HS-27A (cell line): Measurements from ENCODE around the gene SRL.
"Not testable (repeated sequence)": the region's sequence is repeated elsewhere in the genome, so short reads cannot be mapped to it uniquely, and the experiment has no call there.

ENCODE experiments used
- DNase-seq: peaks from one replicate; pipeline ENCODE4 v3.0.0-alpha.2; 2012; ENCODE audit warnings: low read depth, missing footprints

Gene SRL

DNA sequence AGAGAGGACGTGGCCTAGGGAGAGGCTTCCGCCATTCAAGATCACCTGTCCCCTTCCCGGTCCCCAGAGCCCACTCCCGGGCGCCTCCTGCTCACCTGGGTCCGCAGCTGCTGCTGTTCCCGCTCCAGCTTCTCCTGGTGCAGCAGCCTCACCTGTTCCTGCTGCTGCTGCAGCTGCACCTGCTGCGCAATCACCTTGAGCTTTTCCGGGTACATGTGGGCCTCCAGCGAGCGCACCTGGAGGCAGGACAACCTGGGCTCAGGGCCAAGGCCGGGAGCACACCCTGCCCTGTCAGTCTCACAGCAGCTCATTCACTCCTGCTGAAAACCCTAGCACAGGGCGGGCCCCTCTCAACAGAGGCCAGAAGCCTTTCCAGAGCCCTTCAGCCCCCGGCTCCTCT, 18.5 kb upstream of the SRL start:
- no peak for DNase-seq

DNA sequence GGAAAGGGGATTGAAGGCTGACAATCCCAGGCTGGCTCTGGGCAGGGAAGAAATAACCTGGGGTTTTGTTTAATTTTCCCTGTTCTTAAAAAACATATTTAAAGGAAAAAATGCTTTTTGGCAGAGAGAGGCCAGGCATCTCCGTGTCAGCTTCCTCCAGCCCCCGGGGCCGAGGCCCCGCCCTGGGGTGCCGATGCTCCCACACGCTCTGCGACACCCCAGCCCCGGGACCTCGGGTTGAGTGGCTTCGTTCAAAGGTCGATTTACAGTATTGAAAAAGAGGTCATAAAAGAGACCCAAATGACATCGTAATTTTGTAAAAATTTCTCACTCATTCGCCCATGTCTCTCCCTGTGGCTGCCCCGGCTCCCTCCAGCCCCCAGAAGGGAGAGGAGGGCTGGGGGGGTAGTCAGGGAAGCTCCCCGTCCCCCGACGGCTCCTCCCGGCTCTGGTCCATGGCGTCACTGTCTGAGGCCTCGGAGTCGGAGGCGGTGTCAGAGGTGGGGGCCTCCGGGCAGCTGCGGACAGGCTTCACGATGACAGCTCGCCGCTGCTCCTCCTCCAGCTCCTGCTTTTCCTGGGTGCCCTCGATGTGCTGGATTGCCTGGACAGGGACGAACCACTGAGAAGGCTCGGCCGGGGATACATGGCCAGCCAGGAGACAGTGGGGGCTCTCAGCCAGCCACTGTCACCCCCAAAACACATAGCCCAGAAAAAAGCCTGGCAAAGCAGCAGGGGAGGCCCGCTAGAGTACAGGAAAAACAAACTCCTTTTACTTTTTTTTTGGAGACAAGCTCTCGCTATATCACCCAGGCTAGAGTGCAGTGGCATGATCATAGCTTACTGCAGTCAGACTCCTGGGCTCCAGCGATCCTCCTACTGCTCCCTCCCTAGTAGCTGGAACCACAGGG, 16.0 kb upstream of the SRL start:
- no peak for DNase-seq

DNA sequence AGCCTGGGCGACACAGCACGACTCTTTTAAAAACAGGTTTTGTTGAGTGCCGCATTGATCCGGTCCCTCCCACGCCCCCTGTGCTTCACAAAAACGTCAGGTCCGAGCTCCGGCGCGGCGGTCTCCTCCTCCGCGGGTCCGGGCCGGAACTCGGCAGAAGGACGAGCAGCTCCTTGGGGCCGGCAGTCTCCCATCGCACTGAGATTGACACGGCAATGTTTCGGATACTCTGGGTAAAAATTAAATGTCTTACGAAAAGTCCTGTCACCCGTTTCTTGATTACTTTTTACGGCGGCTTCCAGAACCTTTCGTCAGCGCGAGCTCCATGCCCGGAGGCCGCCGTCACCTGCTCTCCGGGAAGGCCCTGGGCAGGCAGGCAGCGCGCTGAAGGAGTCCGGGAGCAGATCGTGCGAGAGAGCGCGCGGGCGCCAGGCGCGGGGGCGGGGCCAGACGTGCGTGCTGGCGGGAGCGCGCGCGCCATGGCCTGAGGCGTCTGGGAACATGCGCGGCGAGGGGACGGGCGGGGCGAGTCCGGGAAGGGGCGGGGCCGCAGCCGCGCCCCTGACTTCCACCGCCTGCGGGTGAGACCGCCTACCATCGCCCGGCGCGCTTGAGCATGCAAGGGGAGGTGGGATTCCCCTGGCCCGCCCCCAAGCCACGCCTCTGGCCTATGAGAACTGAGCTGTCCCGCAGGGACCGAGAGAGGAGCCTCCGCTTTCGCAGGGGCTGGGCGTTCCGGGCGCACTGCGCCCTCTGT, 11.7 kb upstream of the SRL start:
- DNase-seq = peak; percentile 88

DNA sequence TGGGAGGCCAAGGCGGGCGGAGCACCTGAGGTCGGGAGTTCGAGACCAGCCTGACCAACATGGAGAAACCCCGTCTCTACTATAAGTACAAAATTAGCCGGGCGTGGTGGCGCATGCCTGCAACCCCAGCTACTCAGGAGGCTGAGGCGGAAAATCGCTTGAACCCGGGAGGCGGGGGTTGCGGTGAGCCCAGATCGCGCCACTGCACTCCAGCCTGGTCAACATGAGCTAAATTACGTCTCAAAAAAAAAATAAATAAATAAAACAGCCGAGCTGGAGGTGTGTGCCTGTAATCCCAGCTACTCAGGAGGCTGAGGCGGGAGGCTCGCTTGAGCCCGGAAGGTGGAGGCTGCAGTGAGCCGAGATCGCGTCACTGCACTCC, 11.1 kb upstream of the SRL start:
- DNase-seq = not testable (repeated sequence)

DNA sequence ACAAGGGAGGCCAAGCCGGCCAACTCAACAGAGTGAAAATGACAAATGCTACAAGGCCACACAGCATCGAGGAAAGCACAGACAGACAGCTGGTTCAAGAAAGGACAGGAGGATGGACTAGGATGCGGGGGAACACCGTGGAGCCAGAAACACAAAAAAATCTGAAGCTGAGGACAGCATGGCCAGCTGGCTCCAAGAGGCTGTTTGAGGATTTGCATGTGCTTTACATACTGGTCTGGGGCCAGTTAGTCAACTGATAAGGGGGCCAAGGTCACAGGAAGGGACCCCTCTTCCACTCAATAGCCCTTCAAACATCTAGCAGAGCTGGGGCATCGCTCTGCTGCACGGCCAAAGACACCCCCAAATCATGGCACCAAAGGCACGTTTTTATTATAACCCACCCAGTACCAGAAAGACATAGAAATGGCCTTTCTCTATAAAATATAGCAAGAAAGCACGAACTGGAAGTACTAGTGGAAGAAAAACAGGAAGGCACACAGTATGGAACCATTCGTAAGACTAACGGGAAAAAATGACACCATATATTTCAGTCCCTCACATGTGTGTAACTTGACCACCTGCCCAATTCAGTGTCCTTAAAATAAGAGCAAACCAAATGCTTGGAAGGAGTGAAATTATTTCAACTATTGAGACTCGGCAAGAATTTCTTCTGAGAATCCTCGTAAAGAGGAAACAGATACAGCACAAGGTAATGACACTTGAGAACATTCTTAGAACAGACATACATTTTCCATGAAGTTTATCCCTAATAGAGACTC, 7.8 kb upstream of the SRL start:
- no peak for DNase-seq

DNA sequence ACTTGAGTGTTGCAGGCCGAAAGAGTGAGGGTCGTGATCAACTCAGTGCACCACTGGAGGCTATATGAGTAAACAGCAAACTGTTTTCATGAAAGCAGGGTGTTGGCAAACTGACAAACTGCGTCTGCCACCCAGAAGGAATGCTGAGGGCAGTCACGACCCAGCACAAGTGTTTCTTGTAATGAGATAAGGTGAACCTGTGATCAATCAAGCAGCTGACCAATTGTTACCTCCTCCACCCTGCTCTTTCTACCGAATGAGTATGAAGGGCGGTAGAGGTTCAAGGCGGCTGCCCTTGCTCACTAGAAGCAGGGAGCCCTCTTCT, 5.5 kb upstream of the SRL start:
- no peak for DNase-seq

DNA sequence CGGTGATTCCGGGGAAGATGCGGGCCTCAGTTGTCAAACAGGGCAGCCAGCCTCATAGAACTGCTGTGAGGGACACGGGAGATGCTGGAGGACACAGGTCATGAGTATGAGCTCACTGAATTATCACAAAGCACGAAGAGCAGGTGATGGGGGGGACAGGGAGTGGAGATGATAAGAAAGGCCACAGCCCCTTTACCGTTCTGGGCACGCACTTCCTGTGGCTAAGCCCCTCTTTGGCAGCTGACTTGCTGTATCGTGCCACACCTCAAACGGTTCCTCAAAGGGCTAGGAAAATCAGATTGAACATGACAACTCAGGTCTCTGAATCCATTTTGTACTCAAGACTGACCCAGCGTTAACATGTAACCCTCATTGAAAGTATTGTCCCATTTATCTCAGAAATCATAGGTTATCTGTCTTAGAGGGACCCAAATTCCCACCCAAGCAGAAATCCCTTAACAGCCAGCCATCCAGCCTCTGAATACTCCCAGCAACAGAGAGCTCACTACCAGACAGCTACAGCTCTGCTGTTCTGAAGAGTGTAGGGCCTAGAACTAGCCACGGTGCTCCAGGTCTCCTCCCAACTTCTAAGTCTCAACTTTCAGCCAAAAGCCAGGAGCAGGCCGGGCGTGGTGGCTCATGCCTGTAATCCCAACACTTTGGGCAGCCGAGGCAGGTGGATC, 5.0 kb upstream of the SRL start:
- no peak for DNase-seq

DNA sequence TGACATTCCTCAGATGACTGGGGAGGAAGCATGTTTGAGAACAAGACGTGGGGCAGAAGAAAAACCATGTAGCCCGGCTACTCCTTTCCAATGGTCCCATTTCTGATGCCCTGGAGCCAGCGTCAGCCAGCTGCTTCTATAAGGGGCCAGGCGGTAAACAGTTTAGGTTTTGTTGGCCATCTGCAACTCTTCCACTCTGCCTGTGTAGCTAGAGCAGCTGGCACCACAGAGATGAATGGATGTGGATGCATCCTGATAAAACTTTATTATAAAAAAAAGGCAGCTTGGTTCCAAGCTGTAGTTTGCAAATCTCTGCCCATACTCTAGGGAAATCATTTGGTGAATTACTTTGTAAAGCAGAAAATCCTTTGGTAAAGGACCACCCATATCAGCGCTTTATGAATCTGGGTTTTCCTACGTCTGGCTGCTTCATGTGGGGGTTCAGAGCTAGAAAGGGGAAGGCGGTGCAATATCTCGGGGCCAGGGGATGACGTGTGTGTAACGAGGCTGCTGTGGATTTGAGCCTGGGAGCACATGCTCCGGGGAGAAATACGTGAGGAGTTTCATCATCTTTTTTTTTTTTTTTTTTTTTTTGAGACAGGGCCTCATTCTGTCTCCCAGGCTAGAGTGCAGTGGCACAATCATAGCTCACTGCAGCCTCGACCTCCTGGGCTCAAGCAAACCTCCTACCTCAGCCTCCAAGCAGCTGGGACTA, 3.4 kb upstream of the SRL start:
- no peak for DNase-seq

DNA sequence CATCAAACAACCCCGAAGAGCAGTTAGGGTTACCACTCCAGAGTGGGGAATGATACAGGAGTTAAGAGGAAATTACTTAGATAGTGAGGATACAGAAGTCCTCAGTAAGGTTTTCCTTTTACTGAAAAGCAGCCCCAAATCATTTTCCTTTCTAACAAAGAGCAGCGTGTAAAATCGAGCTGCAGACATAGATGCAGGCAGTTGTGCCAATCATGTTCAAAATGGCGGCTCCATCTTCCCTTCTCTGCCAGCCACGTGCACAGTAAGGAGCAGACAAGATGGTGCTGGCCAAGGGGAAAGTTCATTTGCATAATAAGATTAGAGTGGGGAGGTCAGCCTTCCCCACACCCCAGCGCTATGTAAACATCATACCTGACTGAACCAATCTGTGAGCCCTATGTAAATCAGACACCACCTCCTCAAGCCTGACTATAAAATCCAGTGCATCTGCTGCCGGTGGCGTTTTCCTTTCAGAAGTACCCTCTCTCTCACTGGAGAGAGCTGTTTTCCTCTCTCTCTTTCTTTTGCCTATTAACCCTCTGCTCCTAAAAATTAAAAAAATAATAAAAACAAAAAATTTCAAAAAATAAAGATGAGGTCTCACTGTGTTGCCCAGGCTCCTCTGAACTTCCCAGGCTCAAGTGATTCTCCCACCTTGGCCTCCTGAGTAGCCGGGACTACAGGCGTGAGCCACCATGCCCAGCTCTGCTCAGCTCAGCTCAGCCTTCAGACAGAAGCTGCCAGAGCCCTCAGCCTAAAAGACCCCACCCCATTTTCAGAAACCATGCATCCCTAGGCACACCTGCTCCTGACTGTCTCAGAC, 2.6 kb upstream of the SRL start:
- DNase-seq = no peak

DNA sequence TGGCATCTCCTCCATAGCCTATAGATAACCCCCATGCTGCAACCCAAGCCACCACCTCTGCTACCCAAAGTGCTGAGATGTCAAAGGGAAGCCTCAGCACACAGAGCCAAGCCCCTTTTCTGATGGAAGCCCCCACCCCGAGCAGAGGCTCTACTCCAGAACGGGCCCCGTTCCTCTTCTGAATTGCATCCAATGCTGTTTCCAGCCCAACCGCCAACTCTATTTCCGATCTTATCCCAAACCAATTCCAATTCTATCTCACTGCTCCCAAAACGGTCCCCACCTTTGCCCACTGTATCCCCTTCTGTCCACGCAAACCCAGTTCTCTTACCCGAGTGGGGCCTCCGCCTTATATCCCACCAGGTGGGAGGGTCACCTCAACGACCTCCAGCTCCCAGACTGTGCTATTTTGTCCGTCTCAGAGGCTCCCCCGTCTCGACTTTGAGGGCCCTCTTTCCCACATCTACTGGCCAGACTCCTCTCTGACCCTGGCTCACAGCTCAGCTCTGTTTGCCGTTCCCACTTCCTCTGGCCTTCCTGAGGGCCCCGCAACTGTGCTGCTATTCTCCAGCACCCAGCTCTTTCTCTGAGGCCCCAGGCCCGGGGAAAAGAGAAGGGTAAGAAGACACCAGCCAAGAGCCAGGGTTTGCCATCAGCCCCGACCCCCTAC, 487 bp downstream of the SRL start:
- DNase-seq = no peak

DNA sequence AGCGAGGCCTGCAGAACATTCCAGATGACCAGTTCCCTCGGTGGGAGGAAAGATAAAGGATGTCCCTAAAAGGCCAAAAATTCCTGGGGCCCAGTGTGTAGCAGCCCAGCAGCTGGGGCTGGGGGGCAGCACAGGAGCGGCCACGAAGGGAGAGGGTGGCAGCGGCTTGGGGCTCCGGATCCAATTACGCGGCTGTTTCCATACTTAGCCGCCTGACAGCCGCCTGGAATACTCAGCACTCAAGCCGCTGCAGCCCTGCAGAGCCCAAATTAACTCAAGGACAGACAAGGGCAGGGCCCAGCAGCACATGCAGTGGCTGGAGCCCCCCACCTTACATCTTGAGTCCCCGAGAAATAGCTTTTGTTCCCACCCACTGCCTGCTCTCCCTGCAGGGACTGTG, 1.3 kb downstream of the SRL start:
- DNase-seq = no peak

DNA sequence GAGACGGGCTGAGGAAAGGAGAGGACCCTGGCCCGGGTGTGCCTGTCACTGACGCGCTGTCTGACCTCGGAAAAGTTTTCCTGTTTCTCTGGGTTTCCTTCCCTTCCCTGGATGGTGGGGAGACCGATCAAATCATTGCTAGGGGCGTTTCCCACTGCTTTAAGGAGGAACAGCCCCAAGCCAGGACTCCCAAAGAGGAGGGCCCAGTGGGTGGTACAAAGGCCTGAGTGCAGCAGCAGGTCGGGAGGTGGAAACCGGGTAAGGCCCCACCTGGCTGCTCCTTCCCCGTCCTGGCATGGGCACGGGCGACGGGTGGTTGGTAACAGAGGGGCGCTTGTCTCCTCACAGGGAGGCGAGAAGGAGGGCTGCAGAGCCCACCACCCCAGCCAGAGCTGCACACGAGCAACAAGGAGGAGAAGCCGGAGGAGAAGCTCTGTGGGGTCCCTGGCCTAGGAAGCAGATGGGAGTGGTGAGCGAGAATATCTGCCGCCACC, 2.2 kb downstream of the SRL start:
- no peak for DNase-seq

DNA sequence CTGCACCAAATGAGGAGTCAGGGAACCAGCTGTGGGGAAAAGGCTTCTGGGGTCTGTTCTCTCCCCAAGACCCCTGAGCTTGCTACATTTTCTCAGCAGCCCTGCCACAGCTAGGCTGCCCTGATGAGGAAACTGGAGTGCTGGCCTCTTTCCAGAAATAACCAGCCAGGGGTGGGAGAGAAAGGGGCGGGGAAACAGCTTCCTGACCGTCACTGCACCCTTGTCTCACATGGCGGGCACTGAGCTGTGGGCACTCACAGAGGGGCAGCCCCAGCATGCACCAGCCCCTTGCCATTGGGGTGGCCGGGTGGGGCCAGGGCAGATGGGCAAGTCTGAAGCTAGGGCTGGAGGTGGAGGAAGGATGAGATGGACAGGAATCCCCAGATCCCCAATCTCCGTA, 2.9 kb downstream of the SRL start:
- DNase-seq = no peak

DNA sequence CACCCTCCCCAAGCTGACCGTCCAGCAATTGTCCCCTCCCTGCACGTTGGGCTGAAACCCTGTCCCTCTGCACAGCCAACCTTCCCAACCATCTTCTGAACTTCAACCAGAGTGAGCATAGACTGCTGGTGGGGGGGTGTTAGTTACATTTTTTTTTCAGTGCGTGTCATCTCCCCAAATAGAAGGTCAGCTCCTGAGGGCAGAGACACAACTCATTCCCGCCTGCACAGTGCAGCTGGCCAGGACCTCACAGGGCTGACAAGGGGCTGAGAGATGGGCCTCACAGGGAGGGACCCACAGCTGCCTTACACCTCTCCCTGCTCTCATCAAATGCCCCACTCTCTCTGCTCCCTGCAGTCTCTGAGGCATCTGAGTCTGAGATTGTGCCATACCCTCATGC, 8.4 kb downstream of the SRL start:
- DNase-seq = no peak

DNA sequence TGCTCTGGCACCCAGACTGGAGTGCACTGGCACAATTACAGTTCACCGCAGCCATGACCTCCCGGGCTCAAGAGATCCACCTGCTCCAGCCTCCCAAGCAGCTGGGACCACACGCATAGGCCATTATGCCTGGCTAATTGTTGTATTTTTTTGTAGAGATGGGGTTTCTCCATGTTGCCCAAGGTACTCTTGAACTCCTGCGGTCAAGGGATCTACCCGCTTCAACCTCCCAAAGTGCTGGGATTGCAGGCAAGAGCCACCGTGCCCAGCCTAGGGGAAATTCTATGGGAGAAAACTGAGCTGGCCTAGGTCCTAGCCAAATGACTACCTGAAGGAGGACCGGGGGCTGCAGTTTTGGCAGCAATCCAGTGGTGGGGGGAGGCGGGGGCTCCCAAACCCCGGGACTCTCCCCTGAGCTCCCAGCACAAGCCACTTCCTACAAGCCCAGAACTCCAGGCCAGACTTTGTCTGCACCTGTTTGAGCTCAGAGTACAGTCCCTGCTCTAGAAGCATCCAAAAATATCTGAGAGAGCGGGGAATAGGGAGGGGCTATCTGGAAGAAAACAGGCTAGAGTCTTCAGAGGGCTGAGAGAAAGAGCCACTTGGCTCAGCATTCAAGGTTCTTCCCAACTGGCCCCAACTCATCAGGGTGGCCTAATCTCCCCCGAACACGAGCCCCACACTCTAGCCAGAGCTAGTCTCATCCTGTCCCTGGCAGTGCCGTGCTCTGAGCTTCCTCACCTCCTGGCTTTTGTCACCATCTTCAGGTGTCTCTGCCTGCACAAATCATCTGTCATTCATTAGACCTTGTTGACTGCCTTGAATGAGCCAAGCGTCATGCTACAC, 9.1 kb downstream of the SRL start:
- DNase-seq = no peak

DNA sequence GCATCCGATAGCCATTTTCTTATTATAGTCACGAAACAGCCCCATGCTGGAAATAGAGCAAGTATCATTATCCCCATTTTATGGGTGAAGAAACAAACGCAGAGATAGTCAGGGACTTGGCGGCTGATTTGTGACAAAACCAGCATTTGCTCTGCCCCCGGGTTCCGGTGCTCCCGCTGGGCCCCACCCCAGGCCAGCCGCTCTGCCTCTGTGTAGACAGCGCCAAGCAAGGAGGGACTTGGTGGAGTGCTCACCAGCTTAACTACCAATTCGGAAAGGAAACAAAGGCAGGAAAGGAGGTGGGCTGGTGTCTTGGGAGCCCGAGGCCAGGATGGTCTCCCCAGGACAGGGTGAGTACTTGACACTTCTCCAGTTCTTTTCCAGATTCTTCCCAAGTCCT, 10.0 kb downstream of the SRL start:
- DNase-seq = no peak

DNA sequence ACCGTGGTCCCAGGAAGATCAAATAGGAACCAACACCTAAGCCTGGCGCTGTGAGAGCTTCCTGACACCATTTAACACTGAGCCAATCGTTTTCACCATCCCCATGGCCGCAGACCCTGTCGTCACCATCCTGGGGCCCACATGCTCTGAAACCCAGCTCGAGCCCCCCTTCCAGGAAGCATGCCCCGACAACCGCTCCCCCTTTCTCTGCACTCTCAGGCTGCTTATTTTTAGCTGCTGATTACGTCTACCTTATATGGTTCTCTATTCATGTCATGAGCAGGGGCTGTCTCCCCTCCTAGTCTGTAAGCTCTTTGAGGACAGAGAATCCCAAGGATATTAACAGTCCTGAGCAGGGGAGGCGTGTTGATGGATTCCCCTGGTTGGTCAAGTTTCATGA, 10.5 kb downstream of the SRL start:
- DNase-seq = no peak

DNA sequence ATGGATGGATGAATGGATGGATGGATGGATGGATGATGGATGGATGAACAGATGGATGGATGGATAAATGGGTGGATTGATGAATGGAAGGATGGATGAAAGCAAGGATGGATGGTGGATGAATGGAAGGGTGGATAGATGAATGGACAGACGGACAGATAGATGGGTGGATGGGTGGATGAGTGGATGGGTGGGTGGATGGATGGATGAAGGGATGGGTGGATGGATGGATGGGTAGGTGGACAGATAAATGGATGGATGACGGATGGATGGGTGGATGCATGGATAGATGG, 14.9 kb downstream of the SRL start:
- DNase-seq = no peak
